PFSK-1 (cell line): ENCODE results near the gene STAG3.

Experiments used
- FOXP2 ChIP-seq: optimal IDR thresholded peaks from 2 replicates; pipeline ENCODE3; 2011; ENCODE audit warnings: borderline replicate concordance, control low read depth, inconsistent platforms; ENCODE audit not compliant: insufficient read depth; ENCODE audit errors: extremely low read length, extremely low read depth
- POLR2AphosphoS5 ChIP-seq: IDR thresholded peaks from 2 replicates; pipeline ENCODE4 v1.6.1; 2012; ENCODE audit warnings: low read depth, mild to moderate bottlenecking, control low read depth, low read length, moderate library complexity
- REST ChIP-seq, 2 experiments: IDR thresholded peaks; 2 replicates each; pipeline versions ENCODE4 v1.6.1 to v1.8.0; 2011 to 2012; ENCODE audit warnings: low read depth in 2 of 2, low read length in 2 of 2, control low read depth in 1 of 2, inconsistent platforms in 1 of 2, mild to moderate bottlenecking in 1 of 2, moderate library complexity in 1 of 2; ENCODE audit not compliant: insufficient read depth in 1 of 2
- SIN3A ChIP-seq: IDR thresholded peaks from 2 replicates; pipeline ENCODE4 v1.6.1; 2012; ENCODE audit warnings: mild to moderate bottlenecking, low read length, moderate library complexity, borderline replicate concordance; ENCODE audit not compliant: insufficient read depth
- TAF1 ChIP-seq: IDR thresholded peaks from 2 replicates; pipeline ENCODE4 v1.6.1; 2012; ENCODE audit warnings: low read length, control low read depth, borderline replicate concordance; ENCODE audit not compliant: insufficient read depth

STAG3 gene

GRCh38 chr7:100248483-100248882 lies 70.8 kb downstream of the STAG3 start:
- TF ChIP-seq REST (IDR thresholded peaks at IDR 0.05; ENCODE audit: insufficient read depth in 1 of 2, low read depth in 2 of 2, low read length in 2 of 2) (no peak), POLR2AphosphoS5 (no peak), TAF1 (no peak), SIN3A (no peak), FOXP2 (no peak)

- TF ChIP-seq TAF1: no peak
- no peak for TF ChIP-seq REST (IDR thresholded peaks at IDR 0.05; ENCODE audit: insufficient read depth in 1 of 2, low read depth in 2 of 2, low read length in 2 of 2)
- no peak for TF ChIP-seq POLR2AphosphoS5
- no peak for TF ChIP-seq FOXP2
- no peak for TF ChIP-seq SIN3A
These were observed 79.3 kb downstream of the STAG3 start for GRCh38 chr7:100257017-100257416.
